Dendritic cell treated with granulocyte-macrophage colony-stimulating factor and Interleukin-4, amounts not matched to agents 40 ng/mL and 50 ng/mL, for 4 days (primary cell): ENCODE data around the gene TMEM244.

ENCODE experiments used
- H3K27ac Mint-ChIP-seq: one replicate; pipeline ENCODE4 v1.8.0; 2022; ENCODE audit warnings: mild to moderate bottlenecking, mixed read lengths
- H3K27me3 Mint-ChIP-seq: one replicate; pipeline ENCODE4 v1.8.0; 2022; ENCODE audit warnings: mild to moderate bottlenecking, mixed read lengths
- H3K36me3 Mint-ChIP-seq: one replicate; pipeline ENCODE4 v1.8.0; 2022; ENCODE audit warnings: low read depth, mixed read lengths
- H3K4me1 Mint-ChIP-seq: one replicate; pipeline ENCODE4 v1.8.0; 2022; ENCODE audit warnings: low read depth, mixed read lengths
- H3K4me3 Mint-ChIP-seq: one replicate; pipeline ENCODE4 v1.8.0; 2022; ENCODE audit warnings: mild to moderate bottlenecking, moderate library complexity, mixed read lengths
- H3K9me3 Mint-ChIP-seq: one replicate; pipeline ENCODE4 v1.8.0; 2022; ENCODE audit warnings: mixed read lengths
- intact Hi-C: fragments of 100-400 bp; cut with micrococcal nuclease; formaldehyde crosslinking; loops from one replicate; pipeline ENCODE4 v1.15.0; 2022

The TMEM244 gene

GRCh38 chr6:129860908-129861665, at the start of gene TMEM244:
Gene TMEM244, minus strand, starts transcription at chr6:129861315. Its CDS starts 127 bp downstream, at chr6:129861188.
- H3K36me3 Mint-ChIP-seq, result no peaks in the 10 kb centered on the region
- intact Hi-C loops, result no loop called here
- H3K4me1 Mint-ChIP-seq, result no peaks in the 10 kb centered on the region
- H3K9me3 Mint-ChIP-seq, result no peaks in the 10 kb centered on the region
- no peaks in the 10 kb centered on the region for H3K27me3 Mint-ChIP-seq
- no peak within 1 kb of the TSS for H3K4me3 Mint-ChIP-seq
- H3K27ac Mint-ChIP-seq, result no peak within 1 kb of the TSS

GRCh38 chr6:129908858-129909257, 47.7 kb upstream of the TMEM244 start:
- no peak overlapping the region for H3K4me3 Mint-ChIP-seq
- no peaks in the 10 kb centered on the region for H3K9me3 Mint-ChIP-seq
- intact Hi-C loops, result no loop called here
- H3K27ac Mint-ChIP-seq, result no peak overlapping the region
- no peaks in the 10 kb centered on the region for H3K27me3 Mint-ChIP-seq
- peaks cover 7% of the 10 kb centered on the region for H3K4me1 Mint-ChIP-seq
- no peaks in the 10 kb centered on the region for H3K36me3 Mint-ChIP-seq

- Mint-ChIP-seq H3K4me3 (no peak overlapping the region), H3K36me3 (no peaks in the 10 kb centered on the region), H3K27ac (no peak overlapping the region), H3K27me3 (no peaks in the 10 kb centered on the region), H3K9me3 (no peaks in the 10 kb centered on the region), H3K4me1 (peaks cover 7% of the 10 kb centered on the region)
- intact Hi-C loops, result no loop called here
Measured at GRCh38 chr6:129908356-129908755, 47.2 kb upstream of the TMEM244 start.

- Mint-ChIP-seq H3K27ac (no peak overlapping the region), H3K4me3 (no peak overlapping the region), H3K36me3 (no peaks in the 10 kb centered on the region), H3K9me3 (no peaks in the 10 kb centered on the region), H3K27me3 (peaks cover 6% of the 10 kb centered on the region), H3K4me1 (peaks cover 7% of the 10 kb centered on the region)
- intact Hi-C loops, result no loop called here
Measured at GRCh38 chr6:129906515-129907077, 45.5 kb upstream of the TMEM244 start.

GRCh38 chr6:129903082-129903481, 42.0 kb upstream of the TMEM244 start:
- intact Hi-C loops, result no loop called here
- peaks cover 7% of the 10 kb centered on the region for H3K4me1 Mint-ChIP-seq
- no peak overlapping the region for H3K27ac Mint-ChIP-seq

GRCh38 chr6:129902681-129903080, 41.6 kb upstream of the TMEM244 start:
- Mint-ChIP-seq H3K27me3 (peaks cover 6% of the 10 kb centered on the region), H3K36me3 (no peaks in the 10 kb centered on the region), H3K9me3 (no peaks in the 10 kb centered on the region), H3K4me1 (peaks cover 3% of the 10 kb centered on the region), H3K27ac (no peak overlapping the region), H3K4me3 (no peak overlapping the region)
- intact Hi-C loops, result no loop called here

More at GRCh38 chr6:129903082-129903481, 42.0 kb upstream of the TMEM244 start:
- Mint-ChIP-seq H3K36me3 (no peaks in the 10 kb centered on the region), H3K4me3 (no peak overlapping the region), H3K9me3 (no peaks in the 10 kb centered on the region), H3K27me3 (peaks cover 6% of the 10 kb centered on the region)

GRCh38 chr6:129901910-129902309, 40.8 kb upstream of the TMEM244 start:
- H3K27ac Mint-ChIP-seq, result no peak overlapping the region
- no peaks in the 10 kb centered on the region for H3K36me3 Mint-ChIP-seq
- no peak overlapping the region for H3K4me3 Mint-ChIP-seq
- peaks cover 6% of the 10 kb centered on the region for H3K27me3 Mint-ChIP-seq
- no peaks in the 10 kb centered on the region for H3K4me1 Mint-ChIP-seq
- H3K9me3 Mint-ChIP-seq, result no peaks in the 10 kb centered on the region
- intact Hi-C loops, result no loop called here

- Mint-ChIP-seq H3K4me1 (peaks cover 28% of the 10 kb centered on the region), H3K9me3 (no peaks in the 10 kb centered on the region), H3K4me3 (no peak overlapping the region), H3K27ac (peak overlapping the region; percentile 9), H3K27me3 (peaks cover under 1% of the 10 kb centered on the region), H3K36me3 (no peaks in the 10 kb centered on the region)
- intact Hi-C loops, result loop anchor here (2.0 kb wide), 1 partner anchor 125 kb away; no protein-coding TSS in a partner anchor
Measured at GRCh38 chr6:129895692-129896091, 34.6 kb upstream of the TMEM244 start.

GRCh38 chr6:129894921-129895320, 33.8 kb upstream of the TMEM244 start:
- Mint-ChIP-seq H3K36me3 (no peaks in the 10 kb centered on the region), H3K4me1 (peaks cover 35% of the 10 kb centered on the region), H3K9me3 (no peaks in the 10 kb centered on the region), H3K4me3 (no peak overlapping the region), H3K27ac (peak overlapping the region; percentile 9), H3K27me3 (peaks cover 2% of the 10 kb centered on the region)
- intact Hi-C loops, result loop anchor here (2.0 kb wide), 1 partner anchor 126 kb away; no protein-coding TSS in a partner anchor

- no peak overlapping the region for H3K4me3 Mint-ChIP-seq
- intact Hi-C loops, result loop anchor here (1.0 to 2.0 kb wide), 2 partner anchors 43 to 127 kb away; no protein-coding TSS in a partner anchor
- H3K27me3 Mint-ChIP-seq, result peaks cover 2% of the 10 kb centered on the region
- H3K36me3 Mint-ChIP-seq, result no peaks in the 10 kb centered on the region
- peaks cover 35% of the 10 kb centered on the region for H3K4me1 Mint-ChIP-seq
- H3K27ac Mint-ChIP-seq, result no peak overlapping the region
- H3K9me3 Mint-ChIP-seq, result no peaks in the 10 kb centered on the region
Measured at GRCh38 chr6:129893640-129894039, 32.5 kb upstream of the TMEM244 start.

- peaks cover 8% of the 10 kb centered on the region for H3K9me3 Mint-ChIP-seq
- H3K4me1 Mint-ChIP-seq, result peaks cover 31% of the 10 kb centered on the region
- H3K27me3 Mint-ChIP-seq, result peaks cover 2% of the 10 kb centered on the region
- no peak overlapping the region for H3K27ac Mint-ChIP-seq
- intact Hi-C loops, result no loop called here
- H3K36me3 Mint-ChIP-seq, result no peaks in the 10 kb centered on the region
- no peak overlapping the region for H3K4me3 Mint-ChIP-seq
Measured at GRCh38 chr6:129890701-129891100, 29.6 kb upstream of the TMEM244 start.

- H3K4me3 Mint-ChIP-seq, result no peak overlapping the region
- H3K36me3 Mint-ChIP-seq, result no peaks in the 10 kb centered on the region
- intact Hi-C loops, result no loop called here
- no peak overlapping the region for H3K27ac Mint-ChIP-seq
- H3K9me3 Mint-ChIP-seq, result peaks cover 8% of the 10 kb centered on the region
- peaks cover 2% of the 10 kb centered on the region for H3K27me3 Mint-ChIP-seq
- H3K4me1 Mint-ChIP-seq, result peaks cover 27% of the 10 kb centered on the region
Measured at GRCh38 chr6:129890164-129890563, 29.0 kb upstream of the TMEM244 start.

- no peaks in the 10 kb centered on the region for H3K36me3 Mint-ChIP-seq
- no peak overlapping the region for H3K27ac Mint-ChIP-seq
- peaks cover 2% of the 10 kb centered on the region for H3K27me3 Mint-ChIP-seq
- peaks cover 21% of the 10 kb centered on the region for H3K4me1 Mint-ChIP-seq
- H3K9me3 Mint-ChIP-seq, result peaks cover 8% of the 10 kb centered on the region
- H3K4me3 Mint-ChIP-seq, result no peak overlapping the region
- intact Hi-C loops, result no loop called here
Measured at GRCh38 chr6:129889580-129889979, 28.5 kb upstream of the TMEM244 start.

- intact Hi-C loops, result no loop called here
- Mint-ChIP-seq H3K4me1 (peaks cover 28% of the 10 kb centered on the region), H3K27ac (no peak overlapping the region), H3K4me3 (no peak overlapping the region), H3K9me3 (peaks cover 8% of the 10 kb centered on the region), H3K36me3 (no peaks in the 10 kb centered on the region), H3K27me3 (peaks cover 8% of the 10 kb centered on the region)
Measured at GRCh38 chr6:129886401-129887155, 25.5 kb upstream of the TMEM244 start.
